Right lobe of liver (tissue), 4 donors: ENCODE measurements around the gene OR2G3.

ENCODE experiments used
- POLR2A ChIP-seq: fragments of 450-650 bp; IDR thresholded peaks from one replicate; pipeline ENCODE4 v1.6.1; 2017; ENCODE audit warnings: antibody characterized with exemption, mild to moderate bottlenecking
- TF ChIP-seq, protein P1 (sequence below), 4 donors: fragments of 200-600 bp in 3 of 4; fragments of 450-650 bp in 1 of 4; IDR thresholded peaks; one replicate each; pipeline versions ENCODE4 v1.5.1 to v1.8.0; 2016 to 2022; ENCODE audit warnings: antibody characterized with exemption in 4 of 4, mild to moderate bottlenecking in 2 of 4
- donor health status: DM: no; HTN: no; CAD: no.
- donor health status: DM: no; HTN: no; CAD: no.
- donor health status: DM: no; HTN: yes; CAD: no.

DNA sequence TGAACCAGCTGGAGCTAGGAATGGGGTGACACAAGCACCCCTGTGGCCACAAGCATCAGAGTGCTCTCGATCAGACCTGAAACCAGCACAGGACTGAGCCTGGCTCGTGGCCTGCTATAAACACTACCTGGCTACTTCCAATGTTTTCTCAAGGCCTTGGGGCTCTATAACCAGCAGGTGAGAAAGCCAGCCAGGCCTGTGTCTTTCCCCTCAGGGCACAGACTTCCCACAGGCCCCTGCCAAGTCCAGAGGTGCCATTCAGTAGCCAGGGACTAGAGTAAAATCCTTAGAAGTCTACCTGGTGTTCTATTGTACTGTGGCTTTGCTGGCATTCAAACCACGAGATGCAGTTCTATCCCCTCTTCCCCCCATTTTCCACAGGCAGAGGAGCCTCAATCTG, 22.6 kb downstream of the OR2G3 start:
- TF ChIP-seq, protein P1, sequence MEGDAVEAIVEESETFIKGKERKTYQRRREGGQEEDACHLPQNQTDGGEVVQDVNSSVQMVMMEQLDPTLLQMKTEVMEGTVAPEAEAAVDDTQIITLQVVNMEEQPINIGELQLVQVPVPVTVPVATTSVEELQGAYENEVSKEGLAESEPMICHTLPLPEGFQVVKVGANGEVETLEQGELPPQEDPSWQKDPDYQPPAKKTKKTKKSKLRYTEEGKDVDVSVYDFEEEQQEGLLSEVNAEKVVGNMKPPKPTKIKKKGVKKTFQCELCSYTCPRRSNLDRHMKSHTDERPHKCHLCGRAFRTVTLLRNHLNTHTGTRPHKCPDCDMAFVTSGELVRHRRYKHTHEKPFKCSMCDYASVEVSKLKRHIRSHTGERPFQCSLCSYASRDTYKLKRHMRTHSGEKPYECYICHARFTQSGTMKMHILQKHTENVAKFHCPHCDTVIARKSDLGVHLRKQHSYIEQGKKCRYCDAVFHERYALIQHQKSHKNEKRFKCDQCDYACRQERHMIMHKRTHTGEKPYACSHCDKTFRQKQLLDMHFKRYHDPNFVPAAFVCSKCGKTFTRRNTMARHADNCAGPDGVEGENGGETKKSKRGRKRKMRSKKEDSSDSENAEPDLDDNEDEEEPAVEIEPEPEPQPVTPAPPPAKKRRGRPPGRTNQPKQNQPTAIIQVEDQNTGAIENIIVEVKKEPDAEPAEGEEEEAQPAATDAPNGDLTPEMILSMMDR (IDR thresholded peaks at IDR 0.05) = no peak
- no peak for TF ChIP-seq POLR2A
